Caco-2 (cell line): ENCODE results near the gene SYT7. TPM values are rescaled to one million over a fixed set of nuclear protein-coding genes. Genes with fewer than 3 reads are reported as not detected.
A peak's percentile ranks its signal among the peaks of the same experiment; 100 is the strongest.

ENCODE experiments used
- BruUV-seq: library from RNA; stranded (reverse); fragments of 400-500 nt; replicated peaks from 2 replicates; lab custom pipeline; 2021; lab: Mats Ljungman, UMichigan
- CTCF ChIA-PET: fragments of 300-600 bp; sonication (Branson Sonifier 250); formaldehyde crosslinking; loops from one replicate; lab custom pipeline; 2022; ENCODE audit warnings: antibody characterized with exemption; lab: Charles Lee
- POLR2A ChIA-PET: fragments of 300-600 bp; sonication (Branson Sonifier 250); formaldehyde crosslinking; loops from one replicate; lab custom pipeline; 2022; ENCODE audit warnings: antibody characterized with exemption; lab: Charles Lee
- DNase-seq, 2 experiments: peaks; one replicate each; pipeline versions ENCODE4 v3.0.0 to v3.0.0-alpha.2; 2020 to 2022
- H3K27me3 ChIP-seq: replicated peaks from 2 replicates; pipeline ENCODE4 v1.6.0; 2011; ENCODE audit warnings: low read length; ENCODE audit not compliant: control insufficient read depth, insufficient read depth
- H3K36me3 ChIP-seq: 2 replicates; pipeline ENCODE4 v1.5.1; 2011; ENCODE audit warnings: low read length; ENCODE audit not compliant: control insufficient read depth, insufficient read depth
- H3K4me1 ChIP-seq: fragments of 250-450 bp; sonication (Bioruptor Pico); 2 replicates; pipeline ENCODE4 v1.5.1; 2020; ENCODE audit warnings: mild to moderate bottlenecking
- H3K4me3 ChIP-seq: 2 replicates; pipeline ENCODE4 v1.5.1; 2011; ENCODE audit warnings: low read depth, mild to moderate bottlenecking, control low read depth, low read length
- H3K9me3 ChIP-seq: fragments of 250-450 bp; sonication (Bioruptor Pico); 2 replicates; pipeline ENCODE4 v1.5.1; 2020; ENCODE audit warnings: mild to moderate bottlenecking, moderate library complexity
- H3K27ac Mint-ChIP-seq: one replicate; pipeline ENCODE4 v1.8.0; 2022; ENCODE audit warnings: mixed read lengths; ENCODE audit not compliant: unreplicated experiment
- H3K27me3 Mint-ChIP-seq: one replicate; pipeline ENCODE4 v1.8.0; 2022; ENCODE audit warnings: mixed read lengths; ENCODE audit not compliant: insufficient read depth, unreplicated experiment
- H3K36me3 Mint-ChIP-seq: one replicate; pipeline ENCODE4 v1.8.0; 2022; ENCODE audit warnings: mild to moderate bottlenecking, mixed read lengths; ENCODE audit not compliant: insufficient read depth, unreplicated experiment
- H3K4me1 Mint-ChIP-seq: one replicate; pipeline ENCODE4 v1.8.0; 2022; ENCODE audit warnings: low read depth, mixed read lengths; ENCODE audit not compliant: unreplicated experiment
- H3K4me3 Mint-ChIP-seq: one replicate; pipeline ENCODE4 v1.8.0; 2022; ENCODE audit warnings: mild to moderate bottlenecking, moderate library complexity, mixed read lengths; ENCODE audit not compliant: unreplicated experiment
- H3K9me3 Mint-ChIP-seq: one replicate; pipeline ENCODE4 v1.8.0; 2022; ENCODE audit warnings: mixed read lengths; ENCODE audit not compliant: unreplicated experiment
- CTCF ChIP-seq, 2 experiments: fragments of 200-600 bp in 1 of 2; IDR thresholded peaks; 1 replicate in 1 of 2; 2 replicates in 1 of 2; pipeline versions ENCODE4 v1.5.1 to v1.8.0; 2011 to 2022; ENCODE audit warnings: antibody characterized with exemption in 1 of 2, control low read depth in 1 of 2, inconsistent platforms in 1 of 2, low read depth in 1 of 2, low read length in 1 of 2, mild to moderate bottlenecking in 1 of 2, moderate library complexity in 1 of 2; ENCODE audit not compliant: insufficient read depth in 1 of 2, severe bottlenecking in 1 of 2, unreplicated experiment in 1 of 2
- intact Hi-C: fragments of 100-400 bp; cut with micrococcal nuclease; formaldehyde crosslinking; loops from one replicate; pipeline ENCODE4 v1.10.0; 2022; ENCODE audit not compliant: unreplicated experiment
- total RNA-seq: library from RNA; stranded (reverse); gene quantifications from 2 replicates; pipeline ENCODE4 v1.2.3, GENCODE V29; 2022

The SYT7 gene
- total RNA-seq, 1 experiment from 2014 or later, result 33.5 TPM

- H3K4me1 Mint-ChIP-seq, result peaks cover 17% of the 10 kb centered on the region
- DNase-seq, result peak; percentile 74 to 81
- peak within 1 kb of the TSS; percentile 69 for H3K27ac Mint-ChIP-seq
- POLR2A ChIA-PET, result interaction anchor here (0.6 to 1.8 kb wide), 2 partner anchors 79 kb away, joined by 5 to 14 read pairs; partner anchors contain the start of genes CPSF7 and SDHAF2
- no peaks in the 10 kb centered on the region for H3K36me3 ChIP-seq
- no peaks in the 10 kb centered on the region for H3K9me3 Mint-ChIP-seq
- CTCF ChIA-PET, result interaction anchor here (0.6 to 2.6 kb wide), 20 partner anchors 9 to 476 kb away, joined by 3 to 16 read pairs (median 4); no protein-coding TSS in a partner anchor
- intact Hi-C loops, result loop anchor here (2.0 kb wide), 3 partner anchors 31 to 121 kb away; partner anchors contain the start of gene SYT7
- H3K9me3 ChIP-seq, result no peaks in the 10 kb centered on the region
- BruUV-seq, result no TSS peak
- peaks cover 6% of the 10 kb centered on the region for H3K36me3 Mint-ChIP-seq
- peaks cover 27% of the 10 kb centered on the region for H3K4me1 ChIP-seq
- peak within 1 kb of the TSS; percentile 80 for H3K4me3 Mint-ChIP-seq
- no peaks in the 10 kb centered on the region for H3K27me3 ChIP-seq
- H3K27me3 Mint-ChIP-seq, result peaks cover 5% of the 10 kb centered on the region
- H3K4me3 ChIP-seq, result peak within 1 kb of the TSS; percentile 52
- no peak for TF ChIP-seq CTCF (IDR thresholded peaks at IDR 0.05; ENCODE audit: insufficient read depth in 1 of 2, low read depth in 1 of 2, low read length in 1 of 2, severe bottlenecking in 1 of 2, unreplicated experiment in 1 of 2)
Measured at GRCh38 chr11:61507962-61508861, 72.7 kb downstream of the SYT7 start, which contains the start of gene LRRC10B. Gene LRRC10B, plus strand, starts transcription at chr11:61508749. Its CDS starts 250 bp downstream, at chr11:61508999.

GRCh38 chr11:61507012-61507768, 73.7 kb downstream of the SYT7 start:
- Mint-ChIP-seq H3K4me3 (peak overlapping the region; percentile 80), H3K27me3 (peaks cover 5% of the 10 kb centered on the region), H3K36me3 (peaks cover 6% of the 10 kb centered on the region), H3K9me3 (no peaks in the 10 kb centered on the region), H3K27ac (no peak overlapping the region), H3K4me1 (peaks cover 7% of the 10 kb centered on the region)
- no peaks in the 10 kb centered on the region for H3K27me3 ChIP-seq
- intact Hi-C loops, result no loop called here
- no peak overlapping the region for H3K4me3 ChIP-seq
- DNase-seq, result no peak
- BruUV-seq, result no TSS peak
- H3K9me3 ChIP-seq, result no peaks in the 10 kb centered on the region
- H3K4me1 ChIP-seq, result peaks cover 17% of the 10 kb centered on the region; the same call in 1 of the 2 replicates
- CTCF ChIA-PET, result interaction anchor here (0.7 to 2.6 kb wide), 5 partner anchors 10 to 71 kb away, joined by 3 to 16 read pairs (median 4); no protein-coding TSS in a partner anchor
- POLR2A ChIA-PET, result interaction anchor here (0.5 kb wide), 1 partner anchor 56 kb away, joined by 3 read pairs; no protein-coding TSS in a partner anchor
- no peak for TF ChIP-seq CTCF (IDR thresholded peaks at IDR 0.05; ENCODE audit: insufficient read depth in 1 of 2, low read depth in 1 of 2, low read length in 1 of 2, severe bottlenecking in 1 of 2, unreplicated experiment in 1 of 2)
- H3K36me3 ChIP-seq, result no peaks in the 10 kb centered on the region
